Smooth muscle cell (in vitro differentiated cells): ENCODE data around the gene SBK3. TPM values are rescaled to one million over a fixed set of nuclear protein-coding genes. Genes with fewer than 3 reads are reported as not detected.

Source experiments
- DNase-seq: peaks from one replicate; lab custom pipeline; 2025; ENCODE audit not compliant: unreplicated experiment; lab: John Stamatoyannopoulos, UW
- H2AFZ ChIP-seq: fragments of 200-600 bp; sonication (generic); 2 replicates; pipeline ENCODE4 v1.6.0; 2016; ENCODE audit warnings: antibody characterized with exemption, low read depth, mild to moderate bottlenecking
- H3F3A ChIP-seq: fragments of 200-600 bp; sonication (generic); 2 replicates; pipeline ENCODE4 v1.6.0; 2017; ENCODE audit warnings: antibody characterized with exemption, low read depth
- H3K27ac ChIP-seq: fragments of 200-600 bp; sonication (generic); 2 replicates; pipeline ENCODE4 v1.5.1; 2016; ENCODE audit warnings: low read depth, mild to moderate bottlenecking
- H3K27me3 ChIP-seq: fragments of 200-600 bp; sonication (generic); 2 replicates; pipeline ENCODE4 v1.6.1; 2016; ENCODE audit warnings: low read depth, mild to moderate bottlenecking
- H3K36me3 ChIP-seq: fragments of 200-600 bp; sonication (generic); 2 replicates; pipeline ENCODE4 v1.5.1; 2016; ENCODE audit warnings: low read depth
- H3K4me1 ChIP-seq: fragments of 200-600 bp; sonication (generic); 2 replicates; pipeline ENCODE4 v1.5.1; 2016; ENCODE audit warnings: low read depth
- H3K4me2 ChIP-seq: fragments of 200-600 bp; sonication (generic); 2 replicates; pipeline ENCODE4 v1.6.0; 2016; ENCODE audit warnings: mild to moderate bottlenecking
- H3K4me3 ChIP-seq: fragments of 200-600 bp; sonication (generic); 2 replicates; pipeline ENCODE4 v1.5.1; 2016; ENCODE audit warnings: mild to moderate bottlenecking
- H3K79me2 ChIP-seq: fragments of 200-600 bp; sonication (generic); 2 replicates; pipeline ENCODE4 v1.6.0; 2016; ENCODE audit warnings: low read depth, mild to moderate bottlenecking
- H3K9ac ChIP-seq: fragments of 200-600 bp; sonication (generic); 2 replicates; pipeline ENCODE4 v1.6.0; 2016; ENCODE audit warnings: low read depth
- H3K9me3 ChIP-seq: fragments of 200-600 bp; sonication (generic); replicated peaks from 2 replicates; pipeline ENCODE4 v1.5.1; 2016; ENCODE audit warnings: low read depth
- H4K20me1 ChIP-seq: fragments of 200-600 bp; sonication (generic); 2 replicates; pipeline ENCODE4 v1.6.0; 2016; ENCODE audit warnings: low read depth
- WGBS: methylation state at CpG from one replicate; pipeline ENCODE4 v1.1.7; 2016; ENCODE audit warnings: low lambda C conversion rate; 5-methylcytosine and 5-hydroxymethylcytosine counted together
- polyA plus RNA-seq: library from polyadenylated mRNA; unstranded; fragments of >200 nt; fragmentation: Nextera tagmentation; extraction: Ambion mirVana; gene quantifications from 2 replicates; pipeline ENCODE4 v1.2.1, GENCODE V29; 2016
- total RNA-seq: library from RNA; depleted of rRNA; stranded (reverse); fragments of >200 nt; gene quantifications from 2 replicates; pipeline ENCODE4 v1.2.3, GENCODE V29; 2014
- TF ChIP-seq, protein P1 (sequence below): fragments of 200-600 bp; sonication (generic); IDR thresholded peaks from 2 replicates; pipeline ENCODE4 v1.5.1; 2017; ENCODE audit warnings: borderline replicate concordance, mild to moderate bottlenecking, antibody characterized with exemption; ENCODE audit not compliant: insufficient read depth, poor library complexity, severe bottlenecking

SBK3 gene
- total and polyA plus RNA-seq, 2 experiments from 2014 or later = not detected

DNA sequence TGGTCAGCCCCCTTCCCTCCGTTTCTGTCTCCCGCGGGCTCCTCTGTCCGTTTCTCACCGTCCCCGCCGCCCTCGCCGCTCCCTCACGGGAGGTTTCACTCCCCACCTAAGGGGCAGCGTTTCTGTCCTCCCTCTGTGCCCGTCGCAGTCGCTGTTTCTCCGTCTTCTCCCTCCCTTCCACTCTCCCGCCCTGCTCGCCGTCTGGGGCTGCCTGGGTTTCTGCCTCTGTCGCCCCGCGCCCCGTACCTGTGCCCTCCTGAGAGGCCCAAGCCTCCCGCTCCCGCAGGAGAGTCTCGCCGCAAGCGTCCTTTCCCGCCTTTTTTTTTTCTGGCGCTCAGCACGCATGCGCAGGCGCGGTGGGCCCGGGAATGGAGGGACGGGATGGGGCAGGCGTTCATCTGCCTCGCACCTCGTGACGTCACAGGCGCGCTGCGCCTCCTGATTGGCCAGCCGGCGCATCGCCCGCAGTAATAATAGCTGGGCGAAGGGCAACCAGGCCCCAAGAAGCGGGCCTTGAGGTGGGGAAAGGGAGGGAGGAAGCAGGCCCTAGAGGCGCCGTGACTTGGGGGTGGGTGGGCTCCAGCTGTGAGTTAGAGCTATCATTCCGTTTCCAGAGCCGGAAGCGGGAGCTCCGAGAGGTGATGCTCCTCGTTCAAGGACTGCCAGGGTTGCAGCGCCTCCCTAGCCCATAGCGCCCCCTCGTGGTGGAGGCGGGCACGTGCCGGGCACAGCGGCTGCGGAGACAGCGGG lies 41.7 kb downstream of the SBK3 start:
- 25% methylated on average over 61 of the region's 64 CpGs for WGBS
- Histone ChIP-seq H2AFZ (peak overlapping the region; percentile 81), H3K4me2 (peak overlapping the region; percentile 90), H3K9me3 (no peaks in the 10 kb centered on the region), H4K20me1 (no peaks in the 10 kb centered on the region), H3K4me1 (no peaks in the 10 kb centered on the region), H3K27ac (no peak overlapping the region), H3K36me3 (no peaks in the 10 kb centered on the region), H3K4me3 (peak overlapping the region; percentile 64), H3K27me3 (no peaks in the 10 kb centered on the region), H3K9ac (no peak overlapping the region), H3F3A (no peaks in the 10 kb centered on the region), H3K79me2 (no peaks in the 10 kb centered on the region)
- peak; percentile 98 for DNase-seq
- TF ChIP-seq, protein P1, sequence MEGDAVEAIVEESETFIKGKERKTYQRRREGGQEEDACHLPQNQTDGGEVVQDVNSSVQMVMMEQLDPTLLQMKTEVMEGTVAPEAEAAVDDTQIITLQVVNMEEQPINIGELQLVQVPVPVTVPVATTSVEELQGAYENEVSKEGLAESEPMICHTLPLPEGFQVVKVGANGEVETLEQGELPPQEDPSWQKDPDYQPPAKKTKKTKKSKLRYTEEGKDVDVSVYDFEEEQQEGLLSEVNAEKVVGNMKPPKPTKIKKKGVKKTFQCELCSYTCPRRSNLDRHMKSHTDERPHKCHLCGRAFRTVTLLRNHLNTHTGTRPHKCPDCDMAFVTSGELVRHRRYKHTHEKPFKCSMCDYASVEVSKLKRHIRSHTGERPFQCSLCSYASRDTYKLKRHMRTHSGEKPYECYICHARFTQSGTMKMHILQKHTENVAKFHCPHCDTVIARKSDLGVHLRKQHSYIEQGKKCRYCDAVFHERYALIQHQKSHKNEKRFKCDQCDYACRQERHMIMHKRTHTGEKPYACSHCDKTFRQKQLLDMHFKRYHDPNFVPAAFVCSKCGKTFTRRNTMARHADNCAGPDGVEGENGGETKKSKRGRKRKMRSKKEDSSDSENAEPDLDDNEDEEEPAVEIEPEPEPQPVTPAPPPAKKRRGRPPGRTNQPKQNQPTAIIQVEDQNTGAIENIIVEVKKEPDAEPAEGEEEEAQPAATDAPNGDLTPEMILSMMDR = peak; percentile 99

DNA sequence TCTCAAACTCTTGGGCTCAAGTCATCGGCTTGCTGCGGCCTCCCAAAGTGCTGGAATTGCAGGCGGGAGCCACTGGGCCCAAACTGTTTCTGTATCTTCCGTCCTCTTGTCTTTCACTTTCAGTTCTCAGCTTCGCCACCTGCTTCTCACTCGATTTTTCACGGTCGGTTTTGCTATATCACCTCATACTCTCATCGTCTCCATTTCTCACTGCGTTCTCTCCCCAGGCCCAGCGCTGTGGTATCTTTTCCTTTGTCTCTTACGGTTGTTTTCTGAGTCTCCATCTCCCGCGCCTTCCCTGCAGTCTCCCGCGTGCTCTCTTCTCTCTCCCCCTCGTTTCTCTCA lies 42.2 kb downstream of the SBK3 start:
- H3K4me3 ChIP-seq = no peak overlapping the region
- no peaks in the 10 kb centered on the region for H3K4me1 ChIP-seq
- no peak overlapping the region for H3K27ac ChIP-seq
- H3K36me3 ChIP-seq = no peaks in the 10 kb centered on the region
- H3F3A ChIP-seq = no peaks in the 10 kb centered on the region
- H3K27me3 ChIP-seq = no peaks in the 10 kb centered on the region
- H3K9ac ChIP-seq = no peak overlapping the region
- 89% methylated on average over 16 of the region's 17 CpGs for WGBS
- no peaks in the 10 kb centered on the region for H3K9me3 ChIP-seq
- H3K79me2 ChIP-seq = no peaks in the 10 kb centered on the region
- no peak for DNase-seq
- H4K20me1 ChIP-seq = no peaks in the 10 kb centered on the region
- H3K4me2 ChIP-seq = no peak overlapping the region
- TF ChIP-seq, protein P1 = no peak
- H2AFZ ChIP-seq = no peak overlapping the region

DNA sequence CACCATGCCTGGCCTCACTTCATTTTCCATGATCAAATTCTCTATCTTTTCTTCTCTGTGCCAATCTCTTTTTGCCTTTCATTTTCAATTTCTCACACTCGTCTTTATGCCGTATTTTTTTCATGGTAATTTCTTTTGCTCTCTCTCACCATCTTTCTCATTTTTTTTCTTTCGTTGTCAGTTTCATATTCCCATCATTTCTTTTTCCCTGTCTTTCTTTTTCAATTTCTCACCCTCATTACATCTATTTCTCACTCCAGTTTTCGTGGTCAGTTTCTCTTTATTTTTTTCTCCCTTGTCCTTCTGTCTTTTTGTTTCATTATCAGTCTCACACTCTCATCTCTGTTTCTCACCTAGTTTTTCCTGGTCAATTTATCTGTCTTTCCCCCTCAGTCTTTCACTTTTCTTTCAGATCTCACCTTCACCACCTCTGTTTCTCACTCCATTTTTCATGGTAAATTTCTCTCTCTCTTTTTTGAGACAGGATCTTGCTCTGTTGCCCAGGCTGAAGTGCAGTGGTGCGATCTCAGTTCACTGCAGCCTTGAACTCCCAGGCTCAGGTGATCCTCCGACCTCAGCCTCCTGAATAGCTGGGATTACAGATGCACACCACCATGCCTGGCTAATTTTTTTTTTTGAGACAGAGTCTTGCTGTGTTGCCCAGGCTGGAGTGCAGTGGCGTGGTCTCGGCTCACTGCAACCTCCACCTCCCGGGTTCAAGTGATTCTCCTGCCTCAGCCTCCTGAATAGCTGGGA lies 43.0 kb downstream of the SBK3 start:
- Histone ChIP-seq H3K27ac (no peak overlapping the region), H3K79me2 (no peaks in the 10 kb centered on the region), H4K20me1 (no peaks in the 10 kb centered on the region), H3F3A (no peaks in the 10 kb centered on the region), H2AFZ (no peak overlapping the region), H3K9me3 (no peaks in the 10 kb centered on the region), H3K4me3 (no peak overlapping the region), H3K4me1 (no peaks in the 10 kb centered on the region), H3K4me2 (no peak overlapping the region), H3K36me3 (no peaks in the 10 kb centered on the region), H3K27me3 (no peaks in the 10 kb centered on the region), H3K9ac (no peak overlapping the region)
- no peak for DNase-seq
- 95% methylated on average over 9 of the region's 9 CpGs for WGBS
- TF ChIP-seq, protein P1 = no peak
